SK-N-SH (cell line): ENCODE data around the gene DHRS13. TPM values are rescaled to one million over a fixed set of nuclear protein-coding genes. Genes with fewer than 3 reads are reported as not detected.

ENCODE experiments used
- CTCF ChIA-PET: fragments of 300-600, 350-600 bp; formaldehyde crosslinking; extraction: SDS; loops from one replicate; lab custom pipeline; 2021; lab: Yijun Ruan, JAX
- POLR2A ChIA-PET: fragments of 350-600 bp; sonication (Branson Sonifier 250); formaldehyde crosslinking; extraction: SDS; loops from one replicate; lab custom pipeline; 2020; ENCODE audit warnings: antibody characterized with exemption, inconsistent platforms; lab: Yijun Ruan, JAX
- DNase-seq: peaks from one replicate; pipeline ENCODE4 v3.0.0; 2012
- H2AFZ ChIP-seq: fragments of 200-600 bp; sonication (generic); 2 replicates; pipeline ENCODE4 v1.8.1; 2016; ENCODE audit warnings: antibody characterized with exemption, mild to moderate bottlenecking, low read depth
- H3F3A ChIP-seq: fragments of 200-600 bp; sonication (generic); replicated peaks from 2 replicates; pipeline ENCODE3; 2016; ENCODE audit warnings: antibody characterized with exemption, mild to moderate bottlenecking; ENCODE audit not compliant: insufficient read depth
- H3K27ac ChIP-seq, 2 experiments: fragments of 200-500 bp in 1 of 2; fragments of 200-600 bp in 1 of 2; sonication (Bioruptor generic) in 1 of 2; sonication (generic), shearing (Covaris generic) in 1 of 2; 2 replicates each; pipeline versions ENCODE4 v1.5.1 to v1.6.1; 2014 to 2016; ENCODE audit warnings: low read depth in 2 of 2, inconsistent platforms in 1 of 2, low read length in 1 of 2, mild to moderate bottlenecking in 1 of 2, mixed read lengths in 1 of 2
- H3K27me3 ChIP-seq: fragments of 200-600 bp; sonication (generic), shearing (Covaris generic); 2 replicates; pipeline ENCODE4 v1.6.1; 2016; ENCODE audit warnings: mixed run types; ENCODE audit not compliant: insufficient read depth
- H3K36me3 ChIP-seq, 2 experiments: fragments of 200-500 bp in 1 of 2; fragments of 200-600 bp in 1 of 2; sonication (Bioruptor generic) in 1 of 2; sonication (generic) in 1 of 2; replicated peaks in 1 of 2; 2 replicates each; pipeline versions ENCODE3 to v1.5.1; 2014 to 2016; ENCODE audit warnings: low read length in 1 of 2, mild to moderate bottlenecking in 1 of 2; ENCODE audit not compliant: insufficient read depth in 2 of 2, control insufficient read depth in 1 of 2
- H3K4me1 ChIP-seq, 2 experiments: fragments of 200-500 bp in 1 of 2; fragments of 200-600 bp in 1 of 2; sonication (Bioruptor generic) in 1 of 2; sonication (generic), shearing (Covaris generic) in 1 of 2; 2 replicates each; pipeline versions ENCODE4 v1.5.1 to v1.6.1; 2014 to 2016; ENCODE audit warnings: low read depth in 1 of 2, low read length in 1 of 2, mixed run types in 1 of 2; ENCODE audit not compliant: insufficient read depth in 2 of 2, control insufficient read depth in 1 of 2
- H3K4me2 ChIP-seq: fragments of 200-600 bp; sonication (generic), shearing (Covaris generic); 2 replicates; pipeline ENCODE4 v1.6.1; 2017; ENCODE audit warnings: mixed run types
- H3K4me3 ChIP-seq, 2 experiments: fragments of 200-500 bp in 1 of 2; fragments of 200-600 bp in 1 of 2; sonication (Bioruptor generic) in 1 of 2; sonication (generic), shearing (Covaris generic) in 1 of 2; 2 replicates each; pipeline versions ENCODE4 v1.5.1 to v1.8.1; 2014 to 2016; ENCODE audit warnings: low read depth in 2 of 2, inconsistent platforms in 1 of 2, low read length in 1 of 2, mild to moderate bottlenecking in 1 of 2, mixed read lengths in 1 of 2, moderate library complexity in 1 of 2
- H3K79me2 ChIP-seq: fragments of 200-600 bp; sonication (generic); 2 replicates; pipeline ENCODE4 v1.8.1; 2017; ENCODE audit warnings: mild to moderate bottlenecking; ENCODE audit not compliant: insufficient read depth
- H3K9ac ChIP-seq: fragments of 200-600 bp; sonication (generic); 2 replicates; pipeline ENCODE4 v1.6.1; 2017; ENCODE audit warnings: mixed run types
- H3K9me2 ChIP-seq: fragments of 200-600 bp; sonication (generic); 2 replicates; pipeline ENCODE4 v1.6.1; 2017; ENCODE audit warnings: mixed run types
- H3K9me3 ChIP-seq: fragments of 200-600 bp; sonication (generic); 2 replicates; pipeline ENCODE4 v1.6.1; 2017; ENCODE audit warnings: mixed run types, mild to moderate bottlenecking, moderate library complexity
- H4K20me1 ChIP-seq: fragments of 200-600 bp; sonication (generic); 2 replicates; pipeline ENCODE4 v1.6.1; 2017; ENCODE audit warnings: mild to moderate bottlenecking, mixed run types; ENCODE audit not compliant: insufficient read depth
- ELF1 ChIP-seq: IDR thresholded peaks from 2 replicates; pipeline ENCODE4 v1.4.0; 2012
- FOSL2 ChIP-seq: IDR thresholded peaks from 2 replicates; pipeline ENCODE4 v1.4.0; 2012; ENCODE audit warnings: low read depth, mild to moderate bottlenecking, moderate library complexity, borderline replicate concordance
- FOXM1 ChIP-seq: IDR thresholded peaks from 2 replicates; pipeline ENCODE4 v1.4.0; 2012; ENCODE audit warnings: low read depth, mild to moderate bottlenecking
- GABPA ChIP-seq: IDR thresholded peaks from 2 replicates; pipeline ENCODE4 v1.4.0; 2012; ENCODE audit warnings: low read depth, mild to moderate bottlenecking
- IRF3 ChIP-seq: fragments of 150-350 bp; IDR thresholded peaks from 2 replicates; pipeline ENCODE4 v1.6.1; 2016; ENCODE audit warnings: mild to moderate bottlenecking, low read depth, low read length
- MEF2A ChIP-seq: IDR thresholded peaks from 2 replicates; pipeline ENCODE4 v1.4.0; 2012; ENCODE audit warnings: low read depth, borderline replicate concordance
- MXI1 ChIP-seq: IDR thresholded peaks from 2 replicates; pipeline ENCODE4 v1.6.1; 2012; ENCODE audit warnings: mild to moderate bottlenecking, low read depth, low read length, improper control_type of control experiment
- POLR2AphosphoS5 ChIP-seq: IDR thresholded peaks from 2 replicates; pipeline ENCODE4 v1.6.1; 2012; ENCODE audit warnings: low read depth, low read length
- RAD21 ChIP-seq: IDR thresholded peaks from 2 replicates; pipeline ENCODE4 v1.6.1; 2012; ENCODE audit warnings: mild to moderate bottlenecking, low read length
- RCOR1 ChIP-seq: fragments of 150-350 bp; IDR thresholded peaks from 2 replicates; pipeline ENCODE4 v1.6.1; 2017; ENCODE audit warnings: antibody characterized with exemption, low read length
- RFX5 ChIP-seq: IDR thresholded peaks from 2 replicates; pipeline ENCODE4 v1.6.1; 2012; ENCODE audit warnings: mild to moderate bottlenecking, improper control_type of control experiment, low read length
- TAF1 ChIP-seq: IDR thresholded peaks from 2 replicates; pipeline ENCODE4 v1.6.1; 2012; ENCODE audit warnings: low read depth, mild to moderate bottlenecking, low read length, moderate library complexity, borderline replicate concordance
- TCF12 ChIP-seq: IDR thresholded peaks from 2 replicates; pipeline ENCODE4 v1.4.0; 2012
- USF1 ChIP-seq: IDR thresholded peaks from 2 replicates; pipeline ENCODE4 v1.4.0; 2012; ENCODE audit warnings: low read depth, borderline replicate concordance
- USF2 ChIP-seq: fragments of 150-350 bp; IDR thresholded peaks from 2 replicates; pipeline ENCODE4 v1.6.1; 2017; ENCODE audit warnings: antibody characterized with exemption, low read length, low read depth, borderline replicate concordance
- YY1 ChIP-seq: IDR thresholded peaks from 2 replicates; pipeline ENCODE4 v1.4.0; 2012; ENCODE audit warnings: low read depth, mild to moderate bottlenecking
- ZBTB33 ChIP-seq: IDR thresholded peaks from 2 replicates; pipeline ENCODE4 v1.4.0; 2012; ENCODE audit warnings: low read depth, borderline replicate concordance
- WGBS: methylation state at CpG from one replicate; pipeline ENCODE4 v1.1.6; 2017; ENCODE audit warnings: low lambda C conversion rate; 5-methylcytosine and 5-hydroxymethylcytosine counted together
- polyA plus RNA-seq, 3 experiments: library from polyadenylated mRNA; depleted of rRNA; stranded (reverse); fragments of >200 nt; gene quantifications; 2 replicates each; pipeline ENCODE4 v1.2.3, GENCODE V29; 2012
- TF ChIP-seq, protein P1 (sequence below): fragments of 200-600 bp; sonication (generic); IDR thresholded peaks from 2 replicates; pipeline ENCODE4 v1.6.1; 2017; ENCODE audit warnings: antibody characterized with exemption, mild to moderate bottlenecking, moderate library complexity

Gene DHRS13
- polyA plus RNA-seq, 1 of the 3 experiments (the other 2 are of a cell fraction) = 7.4 TPM

- no peak for TF ChIP-seq POLR2AphosphoS5
- no peak for TF ChIP-seq TCF12
- no peak for TF ChIP-seq MXI1
Observed at GRCh38 chr17:28920201-28920600, 17.3 kb upstream of the DHRS13 start (continued).

- H3K27me3 ChIP-seq = no peaks in the 10 kb centered on the region
- no peak overlapping the region for H3K9ac ChIP-seq
- TF ChIP-seq ELF1 = no peak
- TF ChIP-seq USF2 = no peak
- TF ChIP-seq ZBTB33 = no peak
- no peak for TF ChIP-seq RAD21
- TF ChIP-seq IRF3 = no peak
- no peak for TF ChIP-seq USF1
- TF ChIP-seq MEF2A = no peak
- TF ChIP-seq, protein P1, sequence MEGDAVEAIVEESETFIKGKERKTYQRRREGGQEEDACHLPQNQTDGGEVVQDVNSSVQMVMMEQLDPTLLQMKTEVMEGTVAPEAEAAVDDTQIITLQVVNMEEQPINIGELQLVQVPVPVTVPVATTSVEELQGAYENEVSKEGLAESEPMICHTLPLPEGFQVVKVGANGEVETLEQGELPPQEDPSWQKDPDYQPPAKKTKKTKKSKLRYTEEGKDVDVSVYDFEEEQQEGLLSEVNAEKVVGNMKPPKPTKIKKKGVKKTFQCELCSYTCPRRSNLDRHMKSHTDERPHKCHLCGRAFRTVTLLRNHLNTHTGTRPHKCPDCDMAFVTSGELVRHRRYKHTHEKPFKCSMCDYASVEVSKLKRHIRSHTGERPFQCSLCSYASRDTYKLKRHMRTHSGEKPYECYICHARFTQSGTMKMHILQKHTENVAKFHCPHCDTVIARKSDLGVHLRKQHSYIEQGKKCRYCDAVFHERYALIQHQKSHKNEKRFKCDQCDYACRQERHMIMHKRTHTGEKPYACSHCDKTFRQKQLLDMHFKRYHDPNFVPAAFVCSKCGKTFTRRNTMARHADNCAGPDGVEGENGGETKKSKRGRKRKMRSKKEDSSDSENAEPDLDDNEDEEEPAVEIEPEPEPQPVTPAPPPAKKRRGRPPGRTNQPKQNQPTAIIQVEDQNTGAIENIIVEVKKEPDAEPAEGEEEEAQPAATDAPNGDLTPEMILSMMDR = no peak
- no peak for TF ChIP-seq GABPA
- no peak for TF ChIP-seq TAF1
- no peak for TF ChIP-seq FOSL2
- no peak for TF ChIP-seq POLR2AphosphoS5
- TF ChIP-seq YY1 = no peak
- no peak for TF ChIP-seq RCOR1
- TF ChIP-seq TCF12 = no peak
- TF ChIP-seq MXI1 = no peak
- TF ChIP-seq RFX5 = no peak
- no peak for TF ChIP-seq FOXM1
- TF ChIP-seq, all 33 proteins: peak for 0
- Histone ChIP-seq H3K4me1 (no peaks in the 10 kb centered on the region), H3K4me3 (no peak overlapping the region), H3K9me3 (no peaks in the 10 kb centered on the region), H3K79me2 (peaks cover 37% of the 10 kb centered on the region), H2AFZ (no peak overlapping the region), H3F3A (peaks cover 17% of the 10 kb centered on the region), H4K20me1 (no peaks in the 10 kb centered on the region), H3K36me3 (peaks cover 70 to 79% of the 10 kb centered on the region in 2 experiments), H3K27ac (no peak overlapping the region), H3K9me2 (no peaks in the 10 kb centered on the region), H3K4me2 (no peak overlapping the region)
- ChIA-PET CTCF (interaction anchor here (0.6 to 5.2 kb wide), 11 partner anchors 10 to 372 kb away, joined by 3 to 44 read pairs (median 10); partner anchors contain the start of genes FLOT2, NEK8 and TLCD1), POLR2A (interaction anchor here (1.1 kb wide), 1 partner anchor 31 kb away, joined by 3 read pairs; no protein-coding TSS in a partner anchor)
- 53% methylated on average over 2 of the region's 2 CpGs for WGBS
- DNase-seq = no peak
Observed at GRCh38 chr17:28918295-28918694, 15.4 kb upstream of the DHRS13 start.
